ENCODE data around the gene FOXO1. TPM values are rescaled to one million over a fixed set of nuclear protein-coding genes. Genes with fewer than 3 reads are reported as not detected.

FOXO1 gene
- total RNA-seq, 1 experiment from 2014 or later = 6.2 TPM

GRCh38 chr13:40514802-40515201 is 151.6 kb downstream of the FOXO1 start:
- DNase-seq (ENCODE audit: low read depth) = no peak

GRCh38 chr13:40509876-40510275 is 156.6 kb downstream of the FOXO1 start:
- peak; percentile 29 for DNase-seq (ENCODE audit: low read depth)

GRCh38 chr13:40508767-40509342 is 157.6 kb downstream of the FOXO1 start:
- peak; percentile 71 for DNase-seq (ENCODE audit: low read depth)

GRCh38 chr13:40508127-40508526 is 158.3 kb downstream of the FOXO1 start:
- DNase-seq (ENCODE audit: low read depth) = peak; percentile 71

GRCh38 chr13:40506592-40507446 is 159.6 kb downstream of the FOXO1 start:
- no peak for DNase-seq (ENCODE audit: low read depth)

Other genes starting within 250 kb of the FOXO1 start
- 16.5 and 22.1 TPM in 2 replicates for gene MRPS31, start 104.5 kb upstream of the FOXO1 start, total RNA-seq (2014; rRNA removed)
- gene SLC25A15, start 123.0 kb upstream of the FOXO1 start, total RNA-seq (2014; rRNA removed) = 32.9 and 33.9 TPM in 2 replicates

All from LHCN-M2 (cell line).